ENCODE measurements around the gene TIMM22.

Gene TIMM22

GRCh38 chr17:1007310-1008007 lies 10.5 kb downstream of the TIMM22 start:
- TF ChIP-seq CTCF (IDR thresholded peaks at IDR 0.05), result no peak

GRCh38 chr17:1008008-1008761 lies 11.3 kb downstream of the TIMM22 start:
- no peak for TF ChIP-seq CTCF (IDR thresholded peaks at IDR 0.05)

GRCh38 chr17:1009229-1010085 lies 12.5 kb downstream of the TIMM22 start:
- no peak for TF ChIP-seq CTCF (IDR thresholded peaks at IDR 0.05)

GRCh38 chr17:1010086-1010450 lies 13.1 kb downstream of the TIMM22 start:
- no peak for TF ChIP-seq CTCF (IDR thresholded peaks at IDR 0.05)

GRCh38 chr17:1010586-1010985 lies 13.7 kb downstream of the TIMM22 start:
- TF ChIP-seq CTCF (IDR thresholded peaks at IDR 0.05), result no peak

GRCh38 chr17:1011138-1011537 lies 14.2 kb downstream of the TIMM22 start:
- TF ChIP-seq CTCF (IDR thresholded peaks at IDR 0.05), result no peak
